ENCODE data around the gene RGPD3.
"Not testable (repeated sequence)": the region's sequence is repeated elsewhere in the genome, so short reads cannot be mapped to it uniquely, and the experiment has no call there.

The RGPD3 gene

DNA sequence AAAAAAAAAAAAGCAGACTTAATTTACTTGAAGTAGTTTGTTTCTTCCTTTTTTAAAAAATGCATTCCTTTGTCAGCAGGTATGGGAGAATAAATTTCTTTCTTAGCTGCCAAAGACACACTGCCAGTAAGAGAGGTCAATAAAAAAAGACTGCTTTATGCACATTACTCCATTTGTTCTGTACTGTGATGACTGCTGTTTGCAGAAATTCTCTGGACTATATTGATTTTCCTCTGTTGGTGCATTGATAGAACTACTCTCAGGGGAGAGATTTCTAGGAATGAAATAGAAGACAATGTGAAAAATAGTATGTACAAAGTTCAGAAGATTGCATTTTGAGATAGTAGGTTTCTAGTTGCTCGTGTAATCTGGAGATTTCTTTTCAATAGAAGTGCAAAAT, 11.3 kb upstream of the RGPD3 start:
- FAIRE-seq, result not testable (repeated sequence)

GRCh38 chr2:106477647-106478046, 9.4 kb upstream of the RGPD3 start:
- FAIRE-seq, result not testable (repeated sequence)

GRCh38 chr2:106470658-106471057, 2.4 kb upstream of the RGPD3 start:
- FAIRE-seq, result peak; percentile 10

DNA sequence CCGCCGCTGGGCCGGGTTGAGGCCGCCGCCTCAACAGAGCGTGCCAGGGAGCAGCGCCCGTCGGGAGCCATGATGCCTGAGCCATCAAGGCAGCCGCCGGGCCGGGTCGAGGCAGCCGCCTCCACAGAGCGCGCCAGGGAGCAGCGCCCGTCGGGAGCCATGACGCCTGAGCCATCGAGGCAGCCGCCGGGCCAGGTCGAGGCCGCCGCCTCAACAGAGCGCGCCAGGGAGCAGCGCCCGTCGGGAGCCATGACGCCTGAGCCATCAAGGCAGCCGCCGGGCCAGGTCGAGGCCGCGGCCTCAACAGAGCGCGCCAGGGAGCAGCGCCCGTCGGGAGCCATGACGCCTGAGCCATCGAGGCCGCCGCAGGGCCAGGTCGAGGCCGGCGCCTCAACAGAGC, 697 bp downstream of the RGPD3 start:
- FAIRE-seq, result not testable (repeated sequence)

DNA sequence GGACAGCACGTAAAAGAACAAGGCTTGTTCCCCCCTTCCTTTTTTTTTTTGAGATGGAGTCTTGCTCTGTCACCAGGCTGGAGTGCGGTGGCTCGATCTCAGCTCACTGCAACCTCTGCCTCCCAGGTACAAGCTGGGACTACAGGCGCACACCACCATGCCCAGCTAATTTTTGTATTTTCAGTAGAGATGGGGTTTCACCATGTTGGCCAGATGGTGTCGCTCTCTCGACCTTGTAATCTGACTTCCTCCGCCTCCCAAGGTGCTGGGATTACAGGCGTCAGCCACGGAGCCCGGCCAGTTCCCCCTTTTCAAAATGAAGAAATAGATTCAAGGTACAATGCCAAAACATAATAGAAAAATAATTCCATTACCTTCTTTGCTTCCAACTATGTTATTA, 6.3 kb downstream of the RGPD3 start:
- not testable (repeated sequence) for FAIRE-seq

GRCh38 chr2:106390680-106391079, 77.5 kb downstream of the RGPD3 start:
- not testable (repeated sequence) for FAIRE-seq

DNA sequence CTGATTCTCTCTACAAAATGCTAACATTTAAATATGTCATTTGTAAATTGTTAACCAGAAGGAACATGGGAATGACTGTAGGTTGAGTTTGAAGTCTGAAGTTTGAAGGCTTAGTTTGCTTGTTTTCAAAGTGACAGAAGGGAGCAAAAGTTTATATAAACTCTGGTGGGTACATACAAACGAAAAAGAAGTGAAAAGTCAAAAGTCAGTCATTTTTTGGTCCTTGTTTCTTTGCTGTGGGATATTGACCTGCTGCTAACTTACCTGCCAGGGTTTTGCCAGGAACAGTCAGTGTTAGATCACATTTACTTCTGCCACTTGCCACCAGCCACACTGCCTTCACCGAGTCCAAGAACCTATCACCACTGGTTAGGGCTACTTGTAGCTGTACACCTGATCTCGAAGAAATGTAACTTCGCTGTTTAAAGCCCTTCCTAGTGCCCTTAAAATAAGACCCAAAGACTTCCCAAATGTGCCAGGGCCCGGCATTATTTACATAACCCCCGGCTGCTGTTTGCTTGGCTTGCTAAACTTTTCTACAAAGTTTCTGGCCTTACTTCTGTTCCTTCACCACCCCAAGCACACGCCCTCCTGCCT, 79.3 kb downstream of the RGPD3 start:
- not testable (repeated sequence) for FAIRE-seq

GRCh38 chr2:106384548-106384947, 83.7 kb downstream of the RGPD3 start:
- FAIRE-seq, result not testable (repeated sequence)

DNA sequence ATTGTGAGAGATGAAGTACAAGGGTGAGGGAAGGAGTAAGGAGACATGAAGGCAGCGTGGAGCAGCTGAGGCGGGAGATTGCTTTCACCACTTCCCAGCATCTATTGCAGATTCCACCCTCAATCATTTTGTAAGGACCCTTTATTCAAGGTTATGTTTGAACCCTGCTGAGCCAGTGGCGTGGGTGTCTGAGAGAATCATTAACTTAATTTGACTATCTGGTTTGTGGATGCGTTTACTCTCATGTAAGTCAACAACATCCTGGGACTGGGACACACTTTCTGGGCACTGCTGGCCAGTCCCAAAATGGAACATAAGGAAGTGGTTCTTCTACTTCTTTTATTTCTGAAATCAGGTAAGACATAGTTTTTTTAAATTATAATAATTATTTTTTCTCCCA, 86.3 kb downstream of the RGPD3 start:
- not testable (repeated sequence) for FAIRE-seq

- not testable (repeated sequence) for FAIRE-seq
Observed at GRCh38 chr2:106379567-106379966, 88.6 kb downstream of the RGPD3 start.

DNA sequence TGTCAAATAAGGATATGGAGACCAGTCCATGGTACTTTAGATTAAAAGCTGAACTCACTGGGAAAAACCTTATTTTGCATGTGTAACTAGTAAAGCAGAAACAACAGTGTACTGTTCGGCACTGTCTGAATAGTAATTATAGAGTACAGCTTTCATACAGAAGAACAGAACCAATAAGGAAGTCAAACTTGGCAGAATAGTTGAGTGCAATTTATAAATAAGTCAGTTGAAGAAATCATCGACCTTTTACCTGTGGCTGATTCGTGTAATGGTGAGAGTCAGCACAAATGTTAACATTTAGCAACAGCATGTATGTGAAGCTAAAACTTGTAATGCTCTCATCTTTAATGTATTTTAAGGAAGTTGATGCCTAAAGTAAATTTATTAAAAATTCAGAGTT, 99.0 kb downstream of the RGPD3 start:
- FAIRE-seq, result peak; percentile 93

DNA sequence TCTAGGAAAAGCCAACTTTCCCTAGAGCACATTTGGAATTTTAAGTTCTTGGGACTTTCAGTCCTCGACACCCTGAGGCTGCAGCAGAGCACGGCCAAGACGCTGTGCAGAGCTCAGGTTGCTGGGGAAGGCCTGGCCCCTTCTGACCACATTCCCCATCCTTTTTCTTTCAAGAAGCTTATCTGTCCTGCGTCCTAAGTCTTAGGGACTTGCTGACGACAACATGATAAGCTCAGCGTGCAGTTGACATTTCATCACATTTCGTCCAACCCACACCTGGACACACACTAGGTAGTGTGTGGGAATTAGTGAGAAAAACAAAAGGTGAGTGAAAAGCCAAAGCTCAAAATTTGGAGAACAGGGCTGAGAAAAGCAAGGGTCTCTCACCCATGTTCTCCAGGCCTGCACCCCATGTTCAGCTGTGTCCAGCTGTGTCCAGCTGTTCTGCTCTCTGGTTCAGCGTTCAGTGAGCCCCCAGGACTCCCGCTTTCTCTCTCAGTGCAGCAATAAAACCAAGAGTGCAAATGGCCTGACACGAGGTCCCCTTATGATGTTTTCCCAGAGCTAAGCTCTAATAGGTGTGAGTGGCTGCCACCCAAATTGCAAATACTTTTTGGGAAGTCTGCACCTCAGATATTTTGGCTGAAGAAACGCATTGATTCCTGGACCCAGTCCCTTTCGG, 101.9 kb downstream of the RGPD3 start:
- no peak for FAIRE-seq

GRCh38 chr2:106363791-106364190, 104.4 kb downstream of the RGPD3 start:
- no peak for FAIRE-seq

DNA sequence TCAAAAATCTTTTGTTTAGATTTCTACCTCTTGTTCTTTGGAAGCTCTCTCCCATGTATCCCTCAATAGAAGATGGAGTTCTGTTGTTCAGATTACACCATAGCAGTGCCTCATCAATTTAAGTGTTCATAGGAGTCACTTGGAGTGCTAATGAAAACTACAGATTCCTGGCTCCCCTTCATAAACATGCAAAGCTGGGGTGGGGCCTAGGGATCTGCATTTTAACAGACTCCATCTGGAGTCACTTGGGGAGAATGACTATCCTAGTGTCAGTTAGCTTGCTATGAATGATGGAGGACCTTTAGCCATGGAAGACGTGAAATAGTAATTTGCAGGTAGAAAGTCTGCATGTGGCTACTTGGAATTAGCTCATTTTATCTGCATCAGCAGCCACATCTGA, 105.4 kb downstream of the RGPD3 start:
- no peak for FAIRE-seq

GRCh38 chr2:106359512-106359911, 108.7 kb downstream of the RGPD3 start:
- no peak for FAIRE-seq

DNA sequence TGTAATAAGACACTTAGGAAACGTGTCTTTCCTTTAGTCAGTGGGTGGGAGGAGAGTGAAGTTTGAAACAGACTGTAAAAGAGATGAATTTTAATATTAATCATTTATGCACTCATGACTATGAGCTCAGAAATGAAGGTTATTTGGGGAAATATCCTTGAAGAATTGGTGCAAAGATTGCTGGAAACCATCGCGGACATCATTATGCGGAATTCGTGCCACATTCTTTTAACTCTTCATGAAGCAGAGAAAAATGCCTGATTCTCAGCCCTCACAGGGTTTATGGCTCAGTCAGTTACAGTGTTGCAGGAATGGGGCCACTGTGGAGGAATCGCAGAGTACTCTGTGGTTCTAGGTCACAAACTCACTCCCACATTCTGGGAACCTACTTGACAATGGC, 109.7 kb downstream of the RGPD3 start:
- no peak for FAIRE-seq

- FAIRE-seq, result no peak
Observed at GRCh38 chr2:106358081-106358480, 110.1 kb downstream of the RGPD3 start.

DNA sequence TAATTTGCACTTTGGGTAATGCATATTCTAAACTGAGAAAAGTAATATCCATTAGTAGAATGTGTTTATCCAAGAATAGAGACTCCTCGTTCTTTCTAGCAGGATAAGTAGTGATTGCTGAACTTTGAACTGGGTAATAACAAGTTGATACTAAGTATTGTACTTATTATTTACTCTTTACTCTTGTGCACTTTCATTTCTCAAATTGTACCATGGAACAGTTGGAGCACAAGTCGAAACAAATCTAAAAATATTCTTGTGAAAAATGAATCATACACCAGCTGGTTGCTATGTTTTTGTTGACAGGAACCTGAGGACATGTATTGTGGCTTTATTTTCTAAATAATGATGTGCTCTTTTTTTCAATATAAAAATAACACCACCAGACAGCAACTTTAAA, 111.9 kb downstream of the RGPD3 start:
- FAIRE-seq, result no peak

- no peak for FAIRE-seq
Observed at GRCh38 chr2:106353676-106354075, 114.5 kb downstream of the RGPD3 start.

DNA sequence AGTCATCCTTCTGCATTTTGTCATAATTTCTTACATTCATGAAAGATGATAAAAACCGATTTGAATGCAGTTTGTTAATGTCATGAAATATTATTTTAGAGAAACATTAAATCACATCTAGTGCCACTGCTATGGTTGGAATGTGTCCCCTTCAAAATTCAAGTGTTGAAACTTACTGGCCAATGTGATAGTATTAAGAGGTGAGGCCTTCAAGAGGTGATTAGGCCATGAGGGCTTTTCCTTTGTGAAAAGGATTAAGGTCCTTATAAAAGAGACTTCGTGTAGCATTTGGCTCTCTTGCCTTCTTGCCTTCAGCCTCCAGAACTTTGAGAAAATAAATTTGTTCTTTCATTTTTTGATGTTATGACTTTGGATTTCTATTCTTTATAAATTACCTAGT, 117.2 kb downstream of the RGPD3 start:
- no peak for FAIRE-seq

- no peak for FAIRE-seq
Observed at GRCh38 chr2:106344302-106344701, 123.9 kb downstream of the RGPD3 start.

GRCh38 chr2:106343274-106343673, 124.9 kb downstream of the RGPD3 start:
- FAIRE-seq, result no peak

DNA sequence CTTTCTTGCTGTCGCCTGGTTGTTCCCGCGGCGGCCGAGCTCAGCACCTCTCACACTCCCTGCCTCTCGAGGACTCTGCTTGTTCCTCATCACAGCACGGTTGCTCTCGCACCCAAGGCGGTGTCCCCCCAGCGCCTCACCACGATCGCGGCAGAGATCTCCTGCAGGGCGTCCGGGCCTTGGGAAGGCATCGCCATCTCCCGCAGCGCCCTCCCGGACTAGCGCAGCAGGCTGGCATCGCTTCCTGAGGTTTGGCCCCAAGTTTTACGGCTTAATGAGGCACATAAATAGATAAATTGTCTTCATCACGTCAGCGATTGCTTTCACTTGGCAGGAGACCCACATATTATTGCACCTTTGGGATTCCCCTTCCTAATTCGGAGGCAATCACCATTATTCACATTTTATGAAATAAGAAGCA, 125.4 kb downstream of the RGPD3 start:
- no peak for FAIRE-seq

DNA sequence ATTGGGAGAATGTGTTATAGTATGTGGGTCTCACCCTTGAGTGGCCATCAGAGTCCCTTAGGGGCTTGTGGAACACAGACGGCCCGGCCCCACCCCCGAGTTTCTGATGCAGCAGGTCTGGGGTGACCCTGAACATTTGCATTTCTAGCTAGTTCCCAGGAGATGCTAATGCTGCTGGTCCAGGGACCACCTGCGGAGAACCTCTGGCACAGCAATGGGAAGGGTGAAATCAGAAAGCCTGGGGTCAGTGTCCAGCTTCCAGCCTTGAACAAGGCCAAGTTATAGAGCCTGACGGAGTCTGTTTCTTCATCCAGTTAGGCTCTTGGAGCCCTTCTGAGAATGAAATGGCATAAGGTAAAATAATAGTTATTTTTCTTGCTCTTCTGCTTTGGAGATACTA, 126.5 kb downstream of the RGPD3 start:
- FAIRE-seq, result no peak
